Hindlimb muscle (tissue), 1 donor: ENCODE data around the gene LRRC71. TPM values are rescaled to one million over a fixed set of nuclear protein-coding genes. Genes with fewer than 3 reads are reported as not detected.

Source experiments
- DNase-seq: peaks from one replicate; pipeline ENCODE4 v3.0.0-alpha.2; 2013
- polyA plus RNA-seq: library from polyadenylated mRNA; unstranded; fragments of 120-200 nt; gene quantifications from one replicate; pipeline ENCODE4 v1.2.1, GENCODE V29; 2013; ENCODE audit not compliant: insufficient read length

Gene LRRC71
- polyA plus RNA-seq, 1 donor, result 0.83 TPM

GRCh38 chr1:156927215-156928042 is 7.0 kb downstream of the LRRC71 start:
- peak; percentile 65 for DNase-seq

- DNase-seq, result no peak
These were observed 7.7 kb downstream of the LRRC71 start for GRCh38 chr1:156928043-156928602.

- no peak for DNase-seq
These were observed 9.3 kb downstream of the LRRC71 start for GRCh38 chr1:156929596-156930238.

GRCh38 chr1:156930483-156930882 is 10.1 kb downstream of the LRRC71 start:
- no peak for DNase-seq

GRCh38 chr1:156931211-156931952 is 10.9 kb downstream of the LRRC71 start:
- DNase-seq, result no peak

- DNase-seq, result no peak
These were observed 11.7 kb downstream of the LRRC71 start for GRCh38 chr1:156931974-156932710.

GRCh38 chr1:156933136-156933535 is 12.7 kb downstream of the LRRC71 start:
- DNase-seq, result no peak

GRCh38 chr1:156935505-156936128 is 15.2 kb downstream of the LRRC71 start:
- DNase-seq, result no peak

- no peak for DNase-seq
These were observed 15.8 kb downstream of the LRRC71 start for GRCh38 chr1:156936191-156936590.

- DNase-seq, result no peak
These were observed 16.3 kb downstream of the LRRC71 start for GRCh38 chr1:156936721-156937220.

GRCh38 chr1:156937883-156938282 is 17.5 kb downstream of the LRRC71 start:
- no peak for DNase-seq

GRCh38 chr1:156938813-156939212 is 18.4 kb downstream of the LRRC71 start:
- DNase-seq, result no peak

GRCh38 chr1:156939786-156940334 is 19.4 kb downstream of the LRRC71 start:
- DNase-seq, result no peak

- DNase-seq, result no peak
These were observed 21.2 kb downstream of the LRRC71 start for GRCh38 chr1:156941675-156942074.

- DNase-seq, result no peak
These were observed 21.7 kb downstream of the LRRC71 start for GRCh38 chr1:156942176-156942575.

- no peak for DNase-seq
These were observed 22.1 kb downstream of the LRRC71 start for GRCh38 chr1:156942576-156942975.

- DNase-seq, result no peak
These were observed 23.3 kb downstream of the LRRC71 start for GRCh38 chr1:156943756-156944155.

- DNase-seq, result no peak
These were observed 23.8 kb downstream of the LRRC71 start for GRCh38 chr1:156944268-156944667.

GRCh38 chr1:156944848-156945247 is 24.4 kb downstream of the LRRC71 start:
- no peak for DNase-seq

GRCh38 chr1:156945881-156946661 is 25.6 kb downstream of the LRRC71 start:
- DNase-seq, result no peak
